ENCODE data around the gene PTPRZ1. TPM values are rescaled to one million over a fixed set of nuclear protein-coding genes. Genes with fewer than 3 reads are reported as not detected.

PTPRZ1 gene
- 1 to 10 TPM; 1.8 to 5.5 (median 3.1) TPM for polyA plus RNA-seq (ENCODE audit: insufficient read length in 3 of 3)

GRCh38 chr7:121872831-121873288, at the start of gene PTPRZ1:
Gene PTPRZ1, plus strand, starts transcription at chr7:121873161. Its CDS starts 339 bp downstream, at chr7:121873500.
- DNase-seq (ENCODE audit: low read depth in 3 of 3, low spot score in 2 of 3): peak in 1 of 3 donors; percentile 29

- DNase-seq (ENCODE audit: low read depth in 3 of 3, low spot score in 2 of 3): no peak
Measured at GRCh38 chr7:121824276-121824675, 48.7 kb upstream of the PTPRZ1 start.

GRCh38 chr7:121831351-121831750, 41.6 kb upstream of the PTPRZ1 start:
- DNase-seq (ENCODE audit: low read depth in 3 of 3, low spot score in 2 of 3): no peak

- DNase-seq (ENCODE audit: low read depth in 3 of 3, low spot score in 2 of 3): no peak
Measured at GRCh38 chr7:121831801-121832200, 41.2 kb upstream of the PTPRZ1 start.

- no peak for DNase-seq (ENCODE audit: low read depth in 3 of 3, low spot score in 2 of 3)
Measured at GRCh38 chr7:121832347-121832746, 40.6 kb upstream of the PTPRZ1 start.

GRCh38 chr7:121833991-121834390, 39.0 kb upstream of the PTPRZ1 start:
- DNase-seq (ENCODE audit: low read depth in 3 of 3, low spot score in 2 of 3): no peak

GRCh38 chr7:121837462-121837861, 35.5 kb upstream of the PTPRZ1 start:
- DNase-seq (ENCODE audit: low read depth in 3 of 3, low spot score in 2 of 3): no peak

GRCh38 chr7:121847041-121847440, 25.9 kb upstream of the PTPRZ1 start:
- no peak for DNase-seq (ENCODE audit: low read depth in 3 of 3, low spot score in 2 of 3)

GRCh38 chr7:121853307-121853706, 19.7 kb upstream of the PTPRZ1 start:
- DNase-seq (ENCODE audit: low read depth in 3 of 3, low spot score in 2 of 3): no peak

GRCh38 chr7:121860953-121861352, 12.0 kb upstream of the PTPRZ1 start:
- DNase-seq (ENCODE audit: low read depth in 3 of 3, low spot score in 2 of 3): no peak

GRCh38 chr7:121862591-121862990, 10.4 kb upstream of the PTPRZ1 start:
- no peak for DNase-seq (ENCODE audit: low read depth in 3 of 3, low spot score in 2 of 3)

- DNase-seq (ENCODE audit: low read depth in 3 of 3, low spot score in 2 of 3): no peak
Measured at GRCh38 chr7:121871188-121871587, 1.8 kb upstream of the PTPRZ1 start.

GRCh38 chr7:121873289-121874194, 581 bp downstream of the PTPRZ1 start:
- DNase-seq (ENCODE audit: low read depth in 3 of 3, low spot score in 2 of 3): peak in 1 of 3 donors; percentile 15

GRCh38 chr7:121874298-121874697, 1.3 kb downstream of the PTPRZ1 start:
- DNase-seq (ENCODE audit: low read depth in 3 of 3, low spot score in 2 of 3): no peak

GRCh38 chr7:121875203-121875602, 2.2 kb downstream of the PTPRZ1 start:
- DNase-seq (ENCODE audit: low read depth in 3 of 3, low spot score in 2 of 3): no peak

GRCh38 chr7:121876656-121877500, 3.9 kb downstream of the PTPRZ1 start:
- no peak for DNase-seq (ENCODE audit: low read depth in 3 of 3, low spot score in 2 of 3)

- no peak for DNase-seq (ENCODE audit: low read depth in 3 of 3, low spot score in 2 of 3)
Measured at GRCh38 chr7:121878918-121879464, 6.0 kb downstream of the PTPRZ1 start.

- DNase-seq (ENCODE audit: low read depth in 3 of 3, low spot score in 2 of 3): no peak
Measured at GRCh38 chr7:121879544-121879943, 6.6 kb downstream of the PTPRZ1 start.

GRCh38 chr7:121882731-121883130, 9.8 kb downstream of the PTPRZ1 start:
- DNase-seq (ENCODE audit: low read depth in 3 of 3, low spot score in 2 of 3): no peak

- DNase-seq (ENCODE audit: low read depth in 3 of 3, low spot score in 2 of 3): no peak
Measured at GRCh38 chr7:121885166-121885920, 12.4 kb downstream of the PTPRZ1 start.

Data from right renal cortex interstitium (tissue), 3 donors.